ENCODE data around the gene SECISBP2L.

The SECISBP2L gene

GRCh38 chr15:48967336-48967735 lies 78.9 kb downstream of the SECISBP2L start:
- in situ Hi-C loops (cut with MboI; ENCODE audit: low sequenced_read_pairs): no loop called here

GRCh38 chr15:48966595-48967301 lies 79.5 kb downstream of the SECISBP2L start:
- in situ Hi-C loops (cut with MboI; ENCODE audit: low sequenced_read_pairs): no loop called here

- in situ Hi-C loops (cut with MboI; ENCODE audit: low sequenced_read_pairs): no loop called here
Observed at GRCh38 chr15:48965972-48966371, 80.3 kb downstream of the SECISBP2L start.

- in situ Hi-C loops (cut with MboI; ENCODE audit: low sequenced_read_pairs): no loop called here
Observed at GRCh38 chr15:48964898-48965297, 81.3 kb downstream of the SECISBP2L start.

GRCh38 chr15:48963524-48964113 lies 82.6 kb downstream of the SECISBP2L start, which contains the start of gene SHC4:
TSS of gene SHC4 (minus strand) at chr15:48963919. CDS start at chr15:48963015, 904 bp downstream.
- in situ Hi-C loops (cut with MboI; ENCODE audit: low sequenced_read_pairs): no loop called here

- in situ Hi-C loops (cut with MboI; ENCODE audit: low sequenced_read_pairs): no loop called here
Observed at GRCh38 chr15:48962662-48963523, 83.4 kb downstream of the SECISBP2L start.

GRCh38 chr15:48955967-48956366 lies 90.3 kb downstream of the SECISBP2L start:
- in situ Hi-C loops (cut with MboI; ENCODE audit: low sequenced_read_pairs): no loop called here

- in situ Hi-C loops (cut with MboI; ENCODE audit: low sequenced_read_pairs): no loop called here
Observed at GRCh38 chr15:48955370-48955769, 90.9 kb downstream of the SECISBP2L start.

GRCh38 chr15:48954538-48954937 lies 91.7 kb downstream of the SECISBP2L start:
- in situ Hi-C loops (cut with MboI; ENCODE audit: low sequenced_read_pairs): no loop called here

GRCh38 chr15:48946840-48947187 lies 99.4 kb downstream of the SECISBP2L start:
- in situ Hi-C loops (cut with MboI; ENCODE audit: low sequenced_read_pairs): no loop called here

- in situ Hi-C loops (cut with MboI; ENCODE audit: low sequenced_read_pairs): no loop called here
Observed at GRCh38 chr15:48946074-48946839, 100.0 kb downstream of the SECISBP2L start.

- in situ Hi-C loops (cut with MboI; ENCODE audit: low sequenced_read_pairs): no loop called here
Observed at GRCh38 chr15:48945386-48945785, 100.9 kb downstream of the SECISBP2L start.

- in situ Hi-C loops (cut with MboI; ENCODE audit: low sequenced_read_pairs): no loop called here
Observed at GRCh38 chr15:48941904-48942303, 104.3 kb downstream of the SECISBP2L start.

- in situ Hi-C loops (cut with MboI; ENCODE audit: low sequenced_read_pairs): no loop called here
Observed at GRCh38 chr15:48940508-48940907, 105.7 kb downstream of the SECISBP2L start.

- in situ Hi-C loops (cut with MboI; ENCODE audit: low sequenced_read_pairs): no loop called here
Observed at GRCh38 chr15:48939648-48940047, 106.6 kb downstream of the SECISBP2L start.

Measured in HL-60/S4 treated with phorbol 12-myristate 13-acetate at 8.2 ng/mL for 4 days and 3 days (cell line).